Osteoblast (primary cell): ENCODE results near the gene NOC4L. TPM values are rescaled to one million over a fixed set of nuclear protein-coding genes. Genes with fewer than 3 reads are reported as not detected.

Experiments used
- DNase-seq: peaks from one replicate; pipeline ENCODE4 v3.0.0; 2011; ENCODE audit warnings: low spot score, mixed read lengths; ENCODE audit not compliant: insufficient read length; ENCODE audit errors: missing footprints
- H2AFZ ChIP-seq: 2 replicates; pipeline ENCODE4 v1.6.0; 2011; ENCODE audit warnings: mild to moderate bottlenecking, low read length
- H3K27ac ChIP-seq: 2 replicates; pipeline ENCODE4 v1.5.1; 2011; ENCODE audit warnings: mild to moderate bottlenecking, low read depth, low read length, moderate library complexity
- H3K27me3 ChIP-seq: 2 replicates; pipeline ENCODE4 v1.6.0; 2012; ENCODE audit warnings: mild to moderate bottlenecking, control low read depth, inconsistent platforms, low read length, moderate library complexity; ENCODE audit not compliant: insufficient read depth
- H3K36me3 ChIP-seq: 2 replicates; pipeline ENCODE4 v1.5.1; 2011; ENCODE audit warnings: mild to moderate bottlenecking, low read length, control low read depth, moderate library complexity; ENCODE audit not compliant: insufficient read depth
- H3K4me1 ChIP-seq: 2 replicates; pipeline ENCODE4 v1.5.1; 2011; ENCODE audit warnings: mild to moderate bottlenecking, low read length, control low read depth, moderate library complexity; ENCODE audit not compliant: insufficient read depth
- H3K4me2 ChIP-seq: 2 replicates; pipeline ENCODE4 v1.6.0; 2011; ENCODE audit warnings: mild to moderate bottlenecking, low read length; ENCODE audit not compliant: insufficient read depth
- H3K4me3 ChIP-seq: fragments of 200-600 bp; sonication (generic); 3 replicates; pipeline ENCODE4 v1.5.1; 2012; ENCODE audit warnings: mild to moderate bottlenecking, low read length, inconsistent platforms; ENCODE audit not compliant: insufficient read depth
- H3K79me2 ChIP-seq: 2 replicates; pipeline ENCODE4 v1.6.0; 2012; ENCODE audit warnings: mild to moderate bottlenecking, low read length, control low read depth, inconsistent platforms; ENCODE audit not compliant: insufficient read depth
- H3K9me3 ChIP-seq: 2 replicates; pipeline ENCODE4 v1.5.1; 2011; ENCODE audit warnings: low read depth, low read length, control low read depth
- H4K20me1 ChIP-seq: 2 replicates; pipeline ENCODE4 v1.6.0; 2012; ENCODE audit warnings: mild to moderate bottlenecking, low read length, control low read depth; ENCODE audit not compliant: insufficient read depth
- CTCF ChIP-seq: IDR thresholded peaks from 2 replicates; pipeline ENCODE4 v1.5.1; 2011; ENCODE audit warnings: mild to moderate bottlenecking, low read depth, low read length, moderate library complexity; ENCODE audit errors: extremely low read depth
- total RNA-seq: library from RNA; depleted of rRNA; stranded (reverse); fragments of >200 nt; gene quantifications from 2 replicates; pipeline ENCODE4 v1.2.3, GENCODE V29; 2012

The NOC4L gene
- 7.7 and 11.2 TPM in 2 replicates for total RNA-seq

DNA sequence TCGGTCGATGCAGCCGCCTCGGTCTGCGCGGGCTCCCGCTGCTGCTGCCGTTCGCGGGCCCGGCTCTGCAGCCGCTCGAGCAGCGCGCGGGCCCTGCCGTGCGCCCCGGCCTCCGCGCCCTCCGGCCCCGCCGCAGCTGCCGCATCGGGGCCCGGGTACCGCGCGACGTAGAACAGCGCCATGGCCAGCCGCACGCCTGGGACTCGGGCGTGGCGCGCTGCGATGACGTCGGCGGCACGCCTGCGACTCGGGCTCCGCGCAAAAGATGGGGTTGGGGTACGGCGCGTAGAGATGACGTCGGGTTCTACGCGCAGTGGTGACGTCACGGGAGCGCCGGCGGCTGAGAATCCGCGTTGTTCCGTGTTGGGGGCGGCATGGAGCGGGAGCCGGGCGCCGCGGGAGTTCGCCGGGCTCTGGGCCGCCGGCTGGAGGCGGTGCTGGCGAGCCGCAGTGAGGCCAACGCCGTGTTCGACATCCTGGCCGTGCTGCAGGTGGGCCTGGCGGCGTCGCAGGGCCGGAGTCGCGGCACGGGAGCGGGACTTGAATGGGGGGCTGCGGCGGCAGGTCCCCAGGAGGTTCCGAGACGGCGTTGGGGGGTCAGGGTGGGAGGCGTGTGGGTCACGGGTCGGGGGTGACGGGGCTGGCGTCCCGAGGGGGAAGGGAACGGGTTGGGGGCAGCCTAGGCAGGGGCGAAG is at the start of gene NOC4L, which contains the start of gene DDX51:
Gene NOC4L, plus strand, starts transcription at position 343 of the 695 bp plus-strand sequence. Its CDS starts 32 bp downstream, at position 375.
Gene DDX51, minus strand, starts transcription at position 205 of the 695 bp plus-strand sequence. Its CDS starts 23 bp downstream, at position 182.
- H2AFZ ChIP-seq = peak within 1 kb of the TSS; percentile 59
- peaks cover 23% of the 10 kb centered on the region for H4K20me1 ChIP-seq
- no peaks in the 10 kb centered on the region for H3K9me3 ChIP-seq
- DNase-seq = peak; percentile 100
- H3K36me3 ChIP-seq = peaks cover 30% of the 10 kb centered on the region
- H3K4me3 ChIP-seq = peak within 1 kb of the TSS; percentile 92
- TF ChIP-seq CTCF = no peak
- no peaks in the 10 kb centered on the region for H3K27me3 ChIP-seq
- H3K4me1 ChIP-seq = peaks cover 16% of the 10 kb centered on the region
- peak within 1 kb of the TSS; percentile 96 for H3K4me2 ChIP-seq
- H3K79me2 ChIP-seq = peaks cover 51% of the 10 kb centered on the region
- H3K27ac ChIP-seq = peak within 1 kb of the TSS; percentile 82

DNA sequence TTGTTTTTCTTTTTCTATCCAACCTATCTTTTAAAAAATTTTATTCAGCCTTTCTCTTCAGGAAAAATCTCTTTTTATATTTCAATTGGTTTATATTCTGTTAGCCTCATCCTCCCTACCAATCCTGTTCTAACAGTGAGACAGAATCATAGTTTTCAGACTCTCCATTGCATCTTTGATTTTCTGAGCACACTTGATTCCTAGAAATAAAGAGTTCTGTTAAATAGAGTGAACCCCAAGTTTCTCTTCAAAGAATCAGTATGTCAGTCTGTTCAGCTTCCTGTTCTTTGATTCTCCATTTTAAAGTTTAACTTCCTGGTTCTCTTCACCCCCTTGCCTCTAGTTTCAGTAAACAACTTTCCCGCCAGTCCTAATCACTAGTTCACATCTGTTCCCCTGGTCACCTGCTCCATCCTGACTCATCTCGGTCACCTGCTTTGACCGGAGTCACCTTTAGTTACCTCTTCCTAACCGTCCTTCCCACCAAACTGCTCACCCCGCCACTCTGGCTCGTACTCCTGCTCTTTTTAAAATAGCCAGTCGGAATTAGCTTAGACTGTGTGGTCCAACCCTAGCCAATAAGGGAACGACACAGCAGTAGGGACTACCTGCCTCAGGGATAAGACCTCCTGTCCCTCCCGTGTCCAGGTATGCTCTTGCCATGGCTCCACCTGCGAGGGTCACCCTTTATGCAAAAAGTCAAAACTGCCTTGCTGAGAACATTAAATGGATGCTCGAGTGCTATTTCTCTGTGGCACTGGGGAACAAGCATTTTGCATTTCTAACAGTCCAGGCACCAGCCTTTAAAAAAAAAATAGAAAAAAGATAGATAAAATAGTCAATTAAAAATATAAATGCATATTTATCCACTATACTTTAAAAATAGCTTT is 48.5 kb upstream of the NOC4L start:
- H3K27me3 ChIP-seq = no peaks in the 10 kb centered on the region
- H3K4me2 ChIP-seq = no peak overlapping the region
- no peak overlapping the region for H3K27ac ChIP-seq
- H2AFZ ChIP-seq = no peak overlapping the region
- no peak for DNase-seq
- H4K20me1 ChIP-seq = peaks cover 10% of the 10 kb centered on the region
- TF ChIP-seq CTCF = no peak
- H3K4me1 ChIP-seq = no peaks in the 10 kb centered on the region
- H3K4me3 ChIP-seq = no peak overlapping the region
- H3K36me3 ChIP-seq = peaks cover 15% of the 10 kb centered on the region
- no peaks in the 10 kb centered on the region for H3K9me3 ChIP-seq
- peaks cover 46% of the 10 kb centered on the region for H3K79me2 ChIP-seq

- no peaks in the 10 kb centered on the region for H3K4me1 ChIP-seq
- peaks cover 13% of the 10 kb centered on the region for H4K20me1 ChIP-seq
- H3K36me3 ChIP-seq = peaks cover 10% of the 10 kb centered on the region
- H3K4me2 ChIP-seq = no peak overlapping the region
- no peak overlapping the region for H3K4me3 ChIP-seq
- no peak overlapping the region for H3K27ac ChIP-seq
- H2AFZ ChIP-seq = no peak overlapping the region
- peaks cover 42% of the 10 kb centered on the region for H3K79me2 ChIP-seq
- no peaks in the 10 kb centered on the region for H3K9me3 ChIP-seq
- no peak for DNase-seq
- H3K27me3 ChIP-seq = no peaks in the 10 kb centered on the region
- TF ChIP-seq CTCF = no peak
Observed at GRCh38 chr12:132099739-132100138, 44.5 kb upstream of the NOC4L start.
